T-helper 2 cell treated with Interferon-gamma antibody and Interleukin-4, amounts not matched to agents 5 μg/mL and 100 μg/mL, for 36 hours (primary cell): ENCODE measurements around the gene ZNF408.

Source experiments
- DNase-seq: peaks from one replicate; pipeline ENCODE4 v3.0.0; 2021; ENCODE audit warnings: low spot score
- H3K27ac Mint-ChIP-seq: one replicate; pipeline ENCODE4 v1.8.0; 2021; ENCODE audit warnings: mild to moderate bottlenecking, mixed read lengths
- H3K27me3 Mint-ChIP-seq: one replicate; pipeline ENCODE4 v1.8.0; 2021; ENCODE audit warnings: low read depth, mixed read lengths
- H3K36me3 Mint-ChIP-seq: one replicate; pipeline ENCODE4 v1.8.0; 2021; ENCODE audit warnings: low read depth, mixed read lengths
- H3K4me1 Mint-ChIP-seq: one replicate; pipeline ENCODE4 v1.8.0; 2021; ENCODE audit warnings: low read depth, mixed read lengths
- H3K4me3 Mint-ChIP-seq: one replicate; pipeline ENCODE4 v1.8.0; 2022; ENCODE audit warnings: mild to moderate bottlenecking, moderate library complexity, mixed read lengths
- H3K9me3 Mint-ChIP-seq: one replicate; pipeline ENCODE4 v1.8.0; 2021; ENCODE audit warnings: mixed read lengths

The ZNF408 gene

GRCh38 chr11:46680164-46680760 is 20.6 kb upstream of the ZNF408 start:
- H3K9me3 Mint-ChIP-seq = no peaks in the 10 kb centered on the region
- DNase-seq = no peak
- H3K4me3 Mint-ChIP-seq = no peak overlapping the region
- no peaks in the 10 kb centered on the region for H3K27me3 Mint-ChIP-seq
- H3K27ac Mint-ChIP-seq = no peak overlapping the region
- peaks cover 39% of the 10 kb centered on the region for H3K36me3 Mint-ChIP-seq
- peaks cover 8% of the 10 kb centered on the region for H3K4me1 Mint-ChIP-seq

DNA sequence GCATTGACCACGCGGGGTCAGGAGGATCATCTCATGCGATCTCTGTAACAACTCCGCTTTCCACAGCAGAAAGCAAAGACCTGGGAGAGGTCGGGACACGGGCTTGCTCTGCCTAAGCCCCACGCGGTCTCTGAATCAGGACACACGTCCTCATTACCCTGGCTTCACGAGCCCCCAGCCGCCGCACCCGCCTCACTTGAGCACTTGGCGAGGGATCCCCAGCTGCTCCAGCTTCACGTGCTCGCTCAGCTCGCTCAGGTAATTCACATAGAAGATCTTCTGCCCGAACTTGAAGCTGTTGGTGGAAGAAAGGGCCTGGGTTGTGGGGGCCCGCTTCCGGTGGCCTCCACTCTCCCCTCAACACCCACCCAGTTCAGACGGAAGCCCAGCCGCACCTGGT is 20.0 kb upstream of the ZNF408 start:
- peaks cover 39% of the 10 kb centered on the region for H3K36me3 Mint-ChIP-seq
- no peak overlapping the region for H3K27ac Mint-ChIP-seq
- H3K27me3 Mint-ChIP-seq = no peaks in the 10 kb centered on the region
- H3K4me1 Mint-ChIP-seq = peaks cover 8% of the 10 kb centered on the region
- DNase-seq = no peak
- no peak overlapping the region for H3K4me3 Mint-ChIP-seq
- no peaks in the 10 kb centered on the region for H3K9me3 Mint-ChIP-seq

DNA sequence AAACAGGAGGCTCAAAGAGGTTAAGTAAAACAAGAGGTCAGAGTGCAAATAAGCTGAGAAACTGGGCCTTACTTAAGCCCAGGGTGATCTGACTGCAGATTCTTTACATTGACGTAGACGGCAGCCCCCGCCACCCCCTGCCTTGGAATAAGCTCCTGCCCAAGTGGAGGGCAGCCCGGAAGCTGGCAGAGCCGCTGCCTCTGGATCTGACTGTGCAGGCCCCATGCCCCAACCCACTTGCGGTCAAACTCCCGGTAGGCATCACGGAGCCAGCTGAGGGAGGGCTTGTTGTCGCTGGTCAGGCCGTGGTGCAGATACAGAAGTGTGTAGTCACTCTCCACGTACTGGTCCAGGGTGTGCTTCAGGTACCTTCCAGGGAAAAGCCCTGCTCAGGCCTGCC is 19.0 kb upstream of the ZNF408 start:
- Mint-ChIP-seq H3K36me3 (peaks cover 37% of the 10 kb centered on the region), H3K27me3 (no peaks in the 10 kb centered on the region), H3K4me1 (peaks cover 3% of the 10 kb centered on the region), H3K9me3 (no peaks in the 10 kb centered on the region), H3K27ac (no peak overlapping the region), H3K4me3 (no peak overlapping the region)
- DNase-seq = no peak

GRCh38 chr11:46682773-46683752 is 17.8 kb upstream of the ZNF408 start:
- Mint-ChIP-seq H3K4me1 (no peaks in the 10 kb centered on the region), H3K4me3 (no peak overlapping the region), H3K27ac (no peak overlapping the region), H3K27me3 (no peaks in the 10 kb centered on the region), H3K9me3 (no peaks in the 10 kb centered on the region), H3K36me3 (peaks cover 38% of the 10 kb centered on the region)
- DNase-seq = no peak

GRCh38 chr11:46684367-46684766 is 16.5 kb upstream of the ZNF408 start:
- Mint-ChIP-seq H3K27me3 (no peaks in the 10 kb centered on the region), H3K36me3 (peaks cover 37% of the 10 kb centered on the region), H3K27ac (no peak overlapping the region), H3K9me3 (no peaks in the 10 kb centered on the region), H3K4me3 (no peak overlapping the region), H3K4me1 (no peaks in the 10 kb centered on the region)
- no peak for DNase-seq

DNA sequence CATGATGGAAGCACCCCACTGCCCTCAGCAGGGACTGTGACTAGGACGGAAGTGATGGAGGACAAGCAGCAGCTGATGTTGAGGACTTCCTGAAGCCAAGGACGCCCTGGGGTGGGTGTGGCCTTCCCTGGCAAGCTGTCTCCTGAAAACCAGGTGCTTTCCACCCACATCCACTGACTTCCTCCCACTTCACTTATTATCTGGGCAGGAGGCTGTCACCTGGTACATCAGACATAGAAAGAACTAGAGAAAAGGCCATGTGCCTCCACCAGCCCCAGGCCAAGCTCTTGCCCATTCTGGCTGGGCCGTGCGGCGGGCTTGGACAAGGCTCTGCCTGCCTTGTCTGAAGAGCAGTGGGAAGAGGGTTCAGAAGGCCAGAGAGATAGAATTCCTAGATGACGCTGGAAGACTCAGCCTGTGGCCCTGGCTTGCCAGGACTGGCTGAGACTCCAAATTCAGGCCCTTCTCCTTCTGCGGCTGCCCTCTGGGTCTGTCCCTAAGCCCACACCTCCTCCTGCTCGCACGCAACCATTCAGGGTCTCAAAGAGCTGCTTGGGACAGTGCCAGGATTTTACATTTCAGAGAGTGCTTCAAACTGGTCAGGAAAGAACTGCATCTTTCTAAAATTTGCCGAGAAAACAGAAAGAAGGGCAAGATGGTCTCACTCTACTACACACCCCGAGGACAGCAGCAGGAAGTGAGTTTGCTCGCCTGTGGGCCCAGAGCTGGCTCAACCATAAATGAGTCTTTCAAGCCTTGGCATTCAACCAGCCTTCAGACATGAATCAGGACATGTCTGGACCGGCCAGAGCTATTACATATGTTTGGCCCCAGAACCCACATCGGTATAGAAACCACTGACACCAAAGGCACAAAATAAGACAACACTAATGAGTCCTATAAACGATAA is 13.7 kb upstream of the ZNF408 start:
- peaks cover 35% of the 10 kb centered on the region for H3K36me3 Mint-ChIP-seq
- no peaks in the 10 kb centered on the region for H3K9me3 Mint-ChIP-seq
- H3K4me1 Mint-ChIP-seq = no peaks in the 10 kb centered on the region
- DNase-seq = no peak
- H3K27ac Mint-ChIP-seq = peak overlapping the region; percentile 20
- H3K27me3 Mint-ChIP-seq = no peaks in the 10 kb centered on the region
- no peak overlapping the region for H3K4me3 Mint-ChIP-seq

GRCh38 chr11:46690702-46691101 is 10.1 kb upstream of the ZNF408 start:
- Mint-ChIP-seq H3K4me1 (peaks cover 3% of the 10 kb centered on the region), H3K36me3 (peaks cover 41% of the 10 kb centered on the region), H3K27me3 (no peaks in the 10 kb centered on the region), H3K9me3 (no peaks in the 10 kb centered on the region), H3K27ac (no peak overlapping the region), H3K4me3 (no peak overlapping the region)
- no peak for DNase-seq

DNA sequence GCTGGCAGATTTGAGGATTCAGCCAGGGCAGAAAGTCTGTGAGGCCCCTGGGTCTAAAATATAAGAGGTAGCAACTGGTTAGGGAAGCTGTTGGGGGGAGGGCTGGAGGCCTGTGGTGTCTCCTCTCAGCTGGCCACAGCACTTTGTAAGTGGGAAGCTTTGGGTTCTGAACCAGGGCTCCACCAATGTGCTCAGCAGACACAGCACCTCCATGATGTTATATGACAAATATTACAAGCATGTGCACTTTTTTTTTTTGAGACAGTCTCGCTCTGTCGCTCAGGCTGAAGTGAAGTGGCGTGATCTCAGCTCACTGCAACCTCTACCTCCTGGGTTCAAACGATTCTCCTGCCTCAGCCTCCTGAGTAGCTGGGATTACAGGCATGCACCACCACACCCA is 8.4 kb upstream of the ZNF408 start:
- H3K27me3 Mint-ChIP-seq = no peaks in the 10 kb centered on the region
- no peak overlapping the region for H3K4me3 Mint-ChIP-seq
- peaks cover 3% of the 10 kb centered on the region for H3K4me1 Mint-ChIP-seq
- no peaks in the 10 kb centered on the region for H3K9me3 Mint-ChIP-seq
- H3K27ac Mint-ChIP-seq = no peak overlapping the region
- peaks cover 39% of the 10 kb centered on the region for H3K36me3 Mint-ChIP-seq
- no peak for DNase-seq

- no peaks in the 10 kb centered on the region for H3K9me3 Mint-ChIP-seq
- no peak overlapping the region for H3K27ac Mint-ChIP-seq
- peaks cover 32% of the 10 kb centered on the region for H3K36me3 Mint-ChIP-seq
- H3K4me1 Mint-ChIP-seq = peaks cover 10% of the 10 kb centered on the region
- no peak overlapping the region for H3K4me3 Mint-ChIP-seq
- no peaks in the 10 kb centered on the region for H3K27me3 Mint-ChIP-seq
- no peak for DNase-seq
Observed at GRCh38 chr11:46693597-46694012, 7.2 kb upstream of the ZNF408 start.

GRCh38 chr11:46694072-46694471 is 6.8 kb upstream of the ZNF408 start:
- no peaks in the 10 kb centered on the region for H3K9me3 Mint-ChIP-seq
- H3K36me3 Mint-ChIP-seq = peaks cover 32% of the 10 kb centered on the region
- no peaks in the 10 kb centered on the region for H3K27me3 Mint-ChIP-seq
- H3K4me1 Mint-ChIP-seq = peaks cover 14% of the 10 kb centered on the region
- H3K4me3 Mint-ChIP-seq = no peak overlapping the region
- H3K27ac Mint-ChIP-seq = no peak overlapping the region
- no peak for DNase-seq

DNA sequence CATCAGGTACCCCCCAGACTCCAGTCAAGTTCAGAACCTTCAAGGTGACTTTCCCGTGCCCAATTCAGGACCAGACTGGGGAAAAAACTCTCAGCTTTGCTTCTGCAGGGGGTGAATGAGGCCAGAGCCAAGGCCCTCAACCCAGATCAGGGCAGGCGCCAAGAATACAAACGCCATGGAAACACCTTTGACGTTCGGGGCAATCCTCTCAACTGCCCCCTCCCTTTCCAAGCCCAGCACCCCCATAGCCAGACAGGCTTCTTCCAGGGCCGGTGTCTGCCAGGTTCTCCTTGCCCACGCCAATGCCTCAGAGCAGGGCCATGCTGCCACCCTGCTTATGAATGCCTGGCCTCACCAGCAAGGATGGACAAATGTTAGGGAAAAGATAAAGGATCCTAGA is 6.2 kb upstream of the ZNF408 start:
- H3K9me3 Mint-ChIP-seq = no peaks in the 10 kb centered on the region
- H3K4me1 Mint-ChIP-seq = peaks cover 16% of the 10 kb centered on the region
- no peak for DNase-seq
- peaks cover 33% of the 10 kb centered on the region for H3K36me3 Mint-ChIP-seq
- H3K27ac Mint-ChIP-seq = no peak overlapping the region
- H3K4me3 Mint-ChIP-seq = no peak overlapping the region
- no peaks in the 10 kb centered on the region for H3K27me3 Mint-ChIP-seq

DNA sequence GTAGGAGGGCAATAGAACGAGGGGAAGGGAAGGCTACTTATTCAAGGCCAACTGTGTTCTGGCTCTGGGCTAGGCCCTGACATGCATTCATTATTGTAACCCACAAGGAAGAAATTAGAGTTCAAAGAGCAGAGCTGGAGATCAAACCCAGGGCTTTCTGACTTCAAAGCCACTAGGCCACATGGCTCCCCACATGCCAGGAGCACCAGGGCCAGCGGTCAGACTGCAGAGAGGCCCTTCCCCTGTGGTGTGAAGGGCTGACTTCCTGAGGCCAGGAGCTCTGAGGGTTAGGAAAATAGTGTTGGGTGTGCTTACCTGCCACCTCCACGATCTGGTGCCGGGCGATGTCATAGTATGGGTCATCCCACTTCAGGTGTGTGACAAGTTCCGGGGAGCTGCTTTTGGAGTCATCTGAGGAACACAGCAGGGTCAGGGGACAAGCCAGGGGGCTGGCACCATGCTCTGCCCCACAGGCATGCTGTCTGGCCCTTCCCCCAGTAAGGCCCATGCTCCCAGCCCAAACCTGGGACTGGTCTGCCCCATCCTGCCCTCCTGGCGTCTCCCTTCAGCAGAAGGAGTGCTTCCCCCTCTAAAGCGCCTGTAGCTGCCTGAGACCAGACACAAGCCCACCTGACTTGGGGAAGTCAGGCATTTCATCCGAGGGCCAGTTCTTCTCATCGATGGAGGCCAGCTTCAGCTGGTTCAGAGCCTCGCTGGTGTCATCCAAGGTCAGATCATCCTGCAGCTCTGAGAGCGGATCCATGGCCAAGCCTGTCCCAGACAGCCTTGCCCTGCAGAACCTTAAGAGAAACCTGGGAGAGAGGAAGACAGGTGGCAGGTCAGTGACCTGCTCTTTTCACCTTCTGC is 5.3 kb upstream of the ZNF408 start:
- no peak overlapping the region for H3K4me3 Mint-ChIP-seq
- peaks cover 16% of the 10 kb centered on the region for H3K4me1 Mint-ChIP-seq
- H3K9me3 Mint-ChIP-seq = no peaks in the 10 kb centered on the region
- peaks cover 35% of the 10 kb centered on the region for H3K36me3 Mint-ChIP-seq
- no peak for DNase-seq
- H3K27me3 Mint-ChIP-seq = no peaks in the 10 kb centered on the region
- no peak overlapping the region for H3K27ac Mint-ChIP-seq

GRCh38 chr11:46696212-46696558 is 4.6 kb upstream of the ZNF408 start:
- Mint-ChIP-seq H3K27me3 (no peaks in the 10 kb centered on the region), H3K4me3 (no peak overlapping the region), H3K4me1 (peaks cover 16% of the 10 kb centered on the region), H3K9me3 (no peaks in the 10 kb centered on the region), H3K27ac (no peak overlapping the region), H3K36me3 (peaks cover 35% of the 10 kb centered on the region)
- no peak for DNase-seq
